Uterus (tissue), 4 donors: ENCODE data around the gene CLMN. TPM values are rescaled to one million over a fixed set of nuclear protein-coding genes. Genes with fewer than 3 reads are reported as not detected.
A peak's percentile ranks its signal among the peaks of the same experiment; 100 is the strongest.
"Not testable (repeated sequence)": the region's sequence is repeated elsewhere in the genome, so short reads cannot be mapped to it uniquely, and the experiment has no call there.

Experiments used
- DNase-seq, 2 donors: peaks; one replicate each; pipeline ENCODE4 v3.0.0-alpha.2; 2019 to 2020
- H3K27ac ChIP-seq, 2 donors: fragments of 200-600 bp; sonication (generic); 1 replicate in 1 of 2; 2 replicates in 1 of 2; pipeline ENCODE4 v1.5.1; 2016 to 2018
- H3K27me3 ChIP-seq, 2 donors: fragments of 200-600 bp; sonication (generic); one replicate each; pipeline ENCODE4 v1.5.1; 2018 to 2019; ENCODE audit warnings: control low read depth in 1 of 2
- H3K36me3 ChIP-seq, 2 donors: fragments of 200-600 bp; sonication (generic); one replicate each; pipeline ENCODE4 v1.5.1; 2019; ENCODE audit warnings: control low read depth in 1 of 2
- H3K4me1 ChIP-seq, 2 donors: fragments of 200-600 bp; sonication (generic); one replicate each; pipeline ENCODE4 v1.5.1; 2018 to 2019; ENCODE audit warnings: control low read depth in 1 of 2
- H3K4me3 ChIP-seq, 2 donors: fragments of 200-600 bp; sonication (generic); 1 replicate in 1 of 2; 2 replicates in 1 of 2; pipeline ENCODE4 v1.5.1; 2018 to 2019; ENCODE audit warnings: mild to moderate bottlenecking in 1 of 2
- H3K9me3 ChIP-seq, 2 donors: fragments of 200-600 bp; sonication (generic); one replicate each; pipeline ENCODE4 v1.5.1; 2019; ENCODE audit warnings: control low read depth in 1 of 2
- POLR2A ChIP-seq, 2 donors: fragments of 450-650 bp; IDR thresholded peaks; one replicate each; pipeline ENCODE4 v1.6.1; 2016; ENCODE audit warnings: antibody characterized with exemption in 2 of 2, mild to moderate bottlenecking in 1 of 2, moderate library complexity in 1 of 2
- intact Hi-C: fragments of 100-400 bp; cut with DNase I; formaldehyde crosslinking; loops from one replicate; pipeline ENCODE4 v1.15.1; 2023; ENCODE audit warnings: low total_unique reads
- total RNA-seq, 4 donors: library from RNA; depleted of rRNA in 3 of 4; stranded (reverse); fragments of >200 nt in 3 of 4; gene quantifications; one replicate each; pipeline versions ENCODE4 v1.1.0 to v1.2.4, GENCODE V29; 2014 to 2023
- TF ChIP-seq, protein P1 (sequence below), 4 experiments: fragments of 200-600 bp in 2 of 4; fragments of 450-650 bp in 2 of 4; sonication (generic) in 2 of 4; IDR thresholded peaks; one replicate each; pipeline ENCODE4 v1.5.1; 2016 to 2019; ENCODE audit warnings: antibody characterized with exemption in 4 of 4, mild to moderate bottlenecking in 2 of 4, moderate library complexity in 1 of 4
- donor health status: DM: yes; HTN: yes; CAD: no.

The CLMN gene
- total RNA-seq, 4 donors from 2014 or later, result 5.0 to 55.0 (median 12.4) TPM

DNA sequence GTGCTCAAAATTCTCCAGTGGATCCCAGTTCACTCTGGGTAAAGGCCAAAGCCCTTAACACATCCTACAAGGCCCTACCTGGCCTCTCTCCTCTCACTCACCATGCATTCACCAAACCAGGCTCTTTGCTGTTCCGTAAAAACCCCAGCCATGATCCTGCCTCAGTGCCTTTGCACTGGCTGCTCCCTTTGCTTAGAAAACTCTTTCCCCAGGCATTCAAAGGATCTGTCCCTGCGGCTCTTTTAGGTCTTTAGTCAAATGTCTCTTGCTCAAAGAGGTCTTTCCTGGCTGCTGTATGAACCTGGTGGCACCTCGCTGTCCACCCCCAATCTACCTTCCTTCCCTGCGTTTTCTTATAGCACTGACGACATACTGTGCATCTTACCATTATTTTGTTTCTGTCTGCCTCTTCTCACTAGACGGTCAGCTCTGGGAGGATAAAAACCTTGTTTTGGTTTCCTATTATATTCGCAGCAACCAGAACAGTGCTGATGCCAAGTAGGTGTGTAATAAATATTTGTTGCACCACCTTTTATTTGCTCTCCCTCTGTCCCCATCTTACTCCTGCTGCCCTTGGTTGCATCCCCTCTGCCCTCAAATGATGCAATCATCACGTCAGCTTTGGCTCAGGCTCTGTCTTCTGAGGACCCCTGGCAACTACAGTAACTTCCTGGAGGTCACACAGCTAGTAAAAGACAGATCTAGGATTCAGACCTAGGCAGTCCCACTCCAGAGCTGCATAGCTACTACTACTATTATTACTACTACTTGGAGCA, 138.6 kb downstream of the CLMN start:
- intact Hi-C loops, result no loop called here
- Histone ChIP-seq H3K27ac (no peak overlapping the region), H3K27me3 (no peaks in the 10 kb centered on the region), H3K4me1 (no peaks in the 10 kb centered on the region), H3K36me3 (no peaks in the 10 kb centered on the region), H3K4me3 (no peak overlapping the region), H3K9me3 (no peaks in the 10 kb centered on the region)
- DNase-seq, result peak; percentile 34 to 53
- TF ChIP-seq, protein P1, sequence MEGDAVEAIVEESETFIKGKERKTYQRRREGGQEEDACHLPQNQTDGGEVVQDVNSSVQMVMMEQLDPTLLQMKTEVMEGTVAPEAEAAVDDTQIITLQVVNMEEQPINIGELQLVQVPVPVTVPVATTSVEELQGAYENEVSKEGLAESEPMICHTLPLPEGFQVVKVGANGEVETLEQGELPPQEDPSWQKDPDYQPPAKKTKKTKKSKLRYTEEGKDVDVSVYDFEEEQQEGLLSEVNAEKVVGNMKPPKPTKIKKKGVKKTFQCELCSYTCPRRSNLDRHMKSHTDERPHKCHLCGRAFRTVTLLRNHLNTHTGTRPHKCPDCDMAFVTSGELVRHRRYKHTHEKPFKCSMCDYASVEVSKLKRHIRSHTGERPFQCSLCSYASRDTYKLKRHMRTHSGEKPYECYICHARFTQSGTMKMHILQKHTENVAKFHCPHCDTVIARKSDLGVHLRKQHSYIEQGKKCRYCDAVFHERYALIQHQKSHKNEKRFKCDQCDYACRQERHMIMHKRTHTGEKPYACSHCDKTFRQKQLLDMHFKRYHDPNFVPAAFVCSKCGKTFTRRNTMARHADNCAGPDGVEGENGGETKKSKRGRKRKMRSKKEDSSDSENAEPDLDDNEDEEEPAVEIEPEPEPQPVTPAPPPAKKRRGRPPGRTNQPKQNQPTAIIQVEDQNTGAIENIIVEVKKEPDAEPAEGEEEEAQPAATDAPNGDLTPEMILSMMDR (IDR thresholded peaks at IDR 0.05), result no peak
- no peak for TF ChIP-seq POLR2A (IDR thresholded peaks at IDR 0.05)

- H3K27me3 ChIP-seq, H3K27ac ChIP-seq, DNase-seq, H3K4me1 ChIP-seq, H3K36me3 ChIP-seq, H3K9me3 ChIP-seq, intact Hi-C loops, H3K4me3 ChIP-seq: not testable (repeated sequence)
These were observed 144.0 kb downstream of the CLMN start for GRCh38 chr14:95175670-95176069.

GRCh38 chr14:95174184-95174792, 145.4 kb downstream of the CLMN start:
- no peak for DNase-seq
- H3K9me3 ChIP-seq, result no peaks in the 10 kb centered on the region
- H3K4me3 ChIP-seq, result no peak overlapping the region
- intact Hi-C loops, result no loop called here
- H3K27ac ChIP-seq, result no peak overlapping the region
- no peak for TF ChIP-seq POLR2A (IDR thresholded peaks at IDR 0.05)
- TF ChIP-seq, protein P1 (IDR thresholded peaks at IDR 0.05), result peak in 1 of 4 experiments; percentile 7
- no peaks in the 10 kb centered on the region for H3K36me3 ChIP-seq
- no peaks in the 10 kb centered on the region for H3K27me3 ChIP-seq
- H3K4me1 ChIP-seq, result no peaks in the 10 kb centered on the region

DNA sequence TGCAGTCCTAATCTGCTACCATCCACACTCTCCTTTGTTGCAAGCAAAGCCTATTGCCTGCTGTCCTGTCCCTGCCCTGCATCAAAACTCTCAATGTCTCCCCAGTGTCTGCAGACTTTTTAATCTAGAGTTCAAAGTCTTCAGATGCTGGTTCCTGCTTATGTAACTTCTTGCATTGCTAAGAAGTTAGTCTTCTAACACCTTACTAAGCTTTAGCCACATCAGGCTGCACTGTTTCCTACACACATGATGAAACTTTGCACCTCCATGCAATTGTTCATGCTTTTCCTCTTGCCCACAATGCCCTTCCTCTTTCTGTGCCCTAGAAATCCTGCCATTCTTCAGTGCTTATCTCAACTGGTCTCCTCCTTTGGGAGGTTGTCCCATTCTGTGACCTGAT, 146.2 kb downstream of the CLMN start:
- intact Hi-C loops, result no loop called here
- no peaks in the 10 kb centered on the region for H3K27me3 ChIP-seq
- TF ChIP-seq POLR2A (IDR thresholded peaks at IDR 0.05), result no peak
- H3K4me1 ChIP-seq, result no peaks in the 10 kb centered on the region
- DNase-seq, result no peak
- H3K27ac ChIP-seq, result no peak overlapping the region
- no peaks in the 10 kb centered on the region for H3K36me3 ChIP-seq
- H3K4me3 ChIP-seq, result no peak overlapping the region
- no peaks in the 10 kb centered on the region for H3K9me3 ChIP-seq

DNA sequence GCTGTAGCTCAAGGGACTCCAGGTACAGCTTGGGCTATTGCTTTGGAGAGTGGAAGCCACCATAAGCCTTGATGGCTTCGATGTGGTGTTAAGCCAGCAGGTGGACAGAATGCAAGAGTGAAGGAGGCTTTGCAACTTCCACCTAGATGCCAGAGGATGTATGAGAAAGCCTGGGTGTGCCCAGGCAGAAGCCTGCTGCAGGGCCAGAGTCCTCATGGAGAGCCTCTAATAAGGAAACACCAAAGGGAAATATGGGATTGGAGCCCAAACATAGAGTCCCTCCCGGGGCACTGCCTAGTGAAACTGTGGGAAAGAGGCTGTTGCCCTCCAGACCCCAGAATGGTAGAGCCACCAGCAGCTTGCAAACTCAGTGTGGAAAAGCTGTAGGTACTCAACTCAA, 152.5 kb downstream of the CLMN start:
- H3K36me3 ChIP-seq, result no peaks in the 10 kb centered on the region
- H3K27me3 ChIP-seq, result no peaks in the 10 kb centered on the region
- H3K27ac ChIP-seq, result no peak overlapping the region
- H3K4me3 ChIP-seq, result no peak overlapping the region
- DNase-seq, result no peak
- H3K9me3 ChIP-seq, result no peaks in the 10 kb centered on the region
- H3K4me1 ChIP-seq, result no peaks in the 10 kb centered on the region
- TF ChIP-seq POLR2A (IDR thresholded peaks at IDR 0.05), result no peak
- TF ChIP-seq, protein P1 (IDR thresholded peaks at IDR 0.05), result no peak
- intact Hi-C loops, result no loop called here

- no peak for TF ChIP-seq POLR2A (IDR thresholded peaks at IDR 0.05)
- TF ChIP-seq, protein P1 (IDR thresholded peaks at IDR 0.05), result no peak
- intact Hi-C loops, result no loop called here
These were observed 154.2 kb downstream of the CLMN start for GRCh38 chr14:95165517-95165916.

More at GRCh38 chr14:95165517-95165916, 154.2 kb downstream of the CLMN start:
- no peaks in the 10 kb centered on the region for H3K27me3 ChIP-seq
- no peaks in the 10 kb centered on the region for H3K9me3 ChIP-seq
- no peak overlapping the region for H3K4me3 ChIP-seq
- no peak overlapping the region for H3K27ac ChIP-seq
- no peaks in the 10 kb centered on the region for H3K4me1 ChIP-seq
- H3K36me3 ChIP-seq, result no peaks in the 10 kb centered on the region
- no peak for DNase-seq
